Measurements from ENCODE around the gene OGG1. TPM values are rescaled to one million over a fixed set of nuclear protein-coding genes. Genes with fewer than 3 reads are reported as not detected.

OGG1 gene
- total RNA-seq, 1 experiment from 2014 or later: 38.7 TPM

GRCh38 chr3:9754678-9755077, 4.9 kb downstream of the OGG1 start:
- peaks cover 21% of the 10 kb centered on the region for H3K79me2 ChIP-seq (ENCODE audit: low read length)
- peak; percentile 37 for DNase-seq
- no peaks in the 10 kb centered on the region for H3F3A ChIP-seq (ENCODE audit: low read length, unreplicated experiment)
- TF ChIP-seq EZH2 (IDR thresholded peaks at IDR 0.05; ENCODE audit: low read length, unreplicated experiment) (no peak), EZH2phosphoT487 (IDR thresholded peaks at IDR 0.05; ENCODE audit: borderline replicate concordance, low read length) (no peak)
- TF ChIP-seq, protein P1, sequence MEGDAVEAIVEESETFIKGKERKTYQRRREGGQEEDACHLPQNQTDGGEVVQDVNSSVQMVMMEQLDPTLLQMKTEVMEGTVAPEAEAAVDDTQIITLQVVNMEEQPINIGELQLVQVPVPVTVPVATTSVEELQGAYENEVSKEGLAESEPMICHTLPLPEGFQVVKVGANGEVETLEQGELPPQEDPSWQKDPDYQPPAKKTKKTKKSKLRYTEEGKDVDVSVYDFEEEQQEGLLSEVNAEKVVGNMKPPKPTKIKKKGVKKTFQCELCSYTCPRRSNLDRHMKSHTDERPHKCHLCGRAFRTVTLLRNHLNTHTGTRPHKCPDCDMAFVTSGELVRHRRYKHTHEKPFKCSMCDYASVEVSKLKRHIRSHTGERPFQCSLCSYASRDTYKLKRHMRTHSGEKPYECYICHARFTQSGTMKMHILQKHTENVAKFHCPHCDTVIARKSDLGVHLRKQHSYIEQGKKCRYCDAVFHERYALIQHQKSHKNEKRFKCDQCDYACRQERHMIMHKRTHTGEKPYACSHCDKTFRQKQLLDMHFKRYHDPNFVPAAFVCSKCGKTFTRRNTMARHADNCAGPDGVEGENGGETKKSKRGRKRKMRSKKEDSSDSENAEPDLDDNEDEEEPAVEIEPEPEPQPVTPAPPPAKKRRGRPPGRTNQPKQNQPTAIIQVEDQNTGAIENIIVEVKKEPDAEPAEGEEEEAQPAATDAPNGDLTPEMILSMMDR (conservative IDR thresholded peaks at IDR 0.05; ENCODE audit: low read depth, low read length): no peak
- H4K20me1 ChIP-seq (ENCODE audit: low read length): no peaks in the 10 kb centered on the region
- no TSS peak for BruUV-seq (replicated peaks)
- intact Hi-C loops (cut with micrococcal nuclease): loop anchor here (2.0 kb wide), 1 partner anchor 14 kb away; the partner anchor contains the start of gene CAMK1
- no peaks in the 10 kb centered on the region for H3K9me3 ChIP-seq (ENCODE audit: low read length)
- no peaks in the 10 kb centered on the region for H3K27me3 ChIP-seq (ENCODE audit: low read length)
- ATAC-seq: peak; percentile 25
- peaks cover 14% of the 10 kb centered on the region for H3K36me3 ChIP-seq (ENCODE audit: low read depth, low read length)
- no peaks in the 10 kb centered on the region for H3K9me2 ChIP-seq (replicated peaks; ENCODE audit: low read length)
- H3K4me1 ChIP-seq (ENCODE audit: insufficient read depth, low read length): peaks cover 18% of the 10 kb centered on the region
- no peak overlapping the region for H3K9ac ChIP-seq (ENCODE audit: low read length)
- peak overlapping the region; percentile 20 for H3K27ac ChIP-seq (ENCODE audit: low read length)
- H3K4me2 ChIP-seq (ENCODE audit: low read length): peak overlapping the region; percentile 27; the same call in 1 of the 2 replicates
- H2AFZ ChIP-seq (ENCODE audit: low read length): no peak overlapping the region
- ChIA-PET CTCF (no interaction called here), POLR2A (ENCODE audit: unreplicated experiment) (no interaction called here)
- H3K4me3 ChIP-seq (ENCODE audit: low read length): no peak overlapping the region

DNA sequence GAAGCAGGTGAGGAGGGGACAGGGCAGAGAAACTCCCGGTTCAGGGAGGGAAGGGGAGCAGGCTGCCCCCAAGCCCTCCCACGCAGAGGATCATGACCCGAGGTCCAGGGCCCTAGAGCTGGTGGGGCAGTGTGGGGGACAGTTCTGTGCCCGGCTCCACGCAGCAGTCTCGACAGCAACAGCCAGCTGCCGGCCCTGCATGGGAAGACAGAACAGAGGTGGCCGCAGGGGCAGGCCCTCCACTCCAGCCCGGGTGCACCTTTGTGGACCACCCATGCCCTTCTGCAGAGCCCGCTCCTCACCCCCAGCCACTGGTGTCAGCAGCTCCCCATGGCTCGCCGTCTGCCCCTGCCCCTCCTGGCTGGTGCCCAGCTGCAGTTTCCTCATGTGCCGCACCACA, 7.7 kb downstream of the OGG1 start:
- POLR2A ChIA-PET (ENCODE audit: unreplicated experiment): no interaction called here
- H3K9ac ChIP-seq (ENCODE audit: low read length): no peak overlapping the region

More for the DNA sequence above, 7.7 kb downstream of the OGG1 start:
- no peaks in the 10 kb centered on the region for H4K20me1 ChIP-seq (ENCODE audit: low read length)
- TF ChIP-seq EZH2phosphoT487 (IDR thresholded peaks at IDR 0.05; ENCODE audit: borderline replicate concordance, low read length): no peak
- TF ChIP-seq EZH2 (IDR thresholded peaks at IDR 0.05; ENCODE audit: low read length, unreplicated experiment): no peak
- TF ChIP-seq, protein P1 (conservative IDR thresholded peaks at IDR 0.05; ENCODE audit: low read depth, low read length): no peak
- peaks cover 8% of the 10 kb centered on the region for H3K4me1 ChIP-seq (ENCODE audit: insufficient read depth, low read length)
- H3K4me3 ChIP-seq (ENCODE audit: low read length): no peak overlapping the region
- intact Hi-C loops (cut with micrococcal nuclease): no loop called here
- ATAC-seq: no peak
- H3K36me3 ChIP-seq (ENCODE audit: low read depth, low read length): peaks cover 10% of the 10 kb centered on the region
- H3K9me3 ChIP-seq (ENCODE audit: low read length): no peaks in the 10 kb centered on the region
- H2AFZ ChIP-seq (ENCODE audit: low read length): no peak overlapping the region
- H3F3A ChIP-seq (ENCODE audit: low read length, unreplicated experiment): no peaks in the 10 kb centered on the region
- H3K27ac ChIP-seq (ENCODE audit: low read length): no peak overlapping the region
- no peaks in the 10 kb centered on the region for H3K9me2 ChIP-seq (replicated peaks; ENCODE audit: low read length)
- CTCF ChIA-PET: no interaction called here
- H3K4me2 ChIP-seq (ENCODE audit: low read length): no peak overlapping the region
- no peaks in the 10 kb centered on the region for H3K79me2 ChIP-seq (ENCODE audit: low read length)
- no peaks in the 10 kb centered on the region for H3K27me3 ChIP-seq (ENCODE audit: low read length)
- no peak for DNase-seq
- no TSS peak for BruUV-seq (replicated peaks)

Data from PC-3 (cell line).